ENCODE measurements around the gene DGKQ. TPM values are rescaled to one million over a fixed set of nuclear protein-coding genes. Genes with fewer than 3 reads are reported as not detected.

Gene DGKQ
- total RNA-seq, 2 donors from 2014 or later, result 8.8 to 12.0 TPM

- Mint-ChIP-seq H3K36me3 (ENCODE audit: insufficient read depth in 2 of 2) (peaks cover 7 to 14% of the 10 kb centered on the region in 2 donors), H3K4me1 (ENCODE audit: low read depth) (peaks cover 26% of the 10 kb centered on the region), H3K4me3 (no peak overlapping the region), H3K27me3 (ENCODE audit: low read depth) (no peaks in the 10 kb centered on the region), H3K27ac (no peak overlapping the region), H3K9me3 (peaks cover 2 to 6% of the 10 kb centered on the region in 2 donors)
- DNase-seq, result no peak
- no peak for ATAC-seq (replicated peaks in 1 of 2)
These were observed 60.1 kb downstream of the DGKQ start for GRCh38 chr4:913280-913618.

DNA sequence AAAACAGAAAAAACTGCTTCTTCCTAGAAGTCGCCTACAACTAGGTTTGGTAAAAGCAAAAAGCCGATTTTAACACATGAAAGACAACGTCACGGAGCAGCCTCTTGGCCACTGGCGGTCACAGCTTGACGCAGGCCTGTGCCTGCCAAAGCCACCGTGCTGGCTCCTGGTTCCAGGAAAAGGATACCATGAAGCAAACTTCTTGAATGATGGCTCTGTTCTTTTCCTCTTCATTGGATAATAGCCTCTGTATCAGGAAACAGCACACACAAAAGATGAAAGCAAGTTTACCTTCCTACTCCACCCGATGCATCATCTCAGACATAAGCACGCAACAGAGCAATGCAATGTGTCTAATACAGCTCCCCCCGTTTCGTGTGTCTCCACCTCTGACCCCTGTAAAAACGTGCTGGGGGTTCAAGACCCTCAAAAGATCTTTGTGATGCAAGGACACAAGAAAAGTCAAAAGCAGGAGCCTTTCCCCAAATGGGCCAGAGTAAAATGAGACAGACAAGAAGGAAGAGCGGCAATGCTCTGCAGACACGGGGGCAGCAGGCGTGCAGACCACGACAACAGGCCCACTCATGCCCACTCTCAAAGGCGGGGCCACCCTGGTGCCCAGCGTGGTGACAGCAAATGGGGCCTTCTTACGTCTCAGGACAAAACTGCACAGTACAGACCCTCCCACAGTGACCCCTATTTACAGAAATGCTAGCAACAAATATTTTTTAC is 60.7 kb downstream of the DGKQ start:
- ATAC-seq (replicated peaks in 1 of 2) (no peak), DNase-seq (no peak)
- Mint-ChIP-seq H3K9me3 (peaks cover 0 to 3% of the 10 kb centered on the region in 2 donors), H3K27me3 (ENCODE audit: low read depth) (no peaks in the 10 kb centered on the region), H3K27ac (no peak overlapping the region), H3K4me1 (ENCODE audit: low read depth) (peaks cover 26% of the 10 kb centered on the region), H3K4me3 (no peak overlapping the region), H3K36me3 (ENCODE audit: insufficient read depth in 2 of 2) (peaks cover 4 to 11% of the 10 kb centered on the region in 2 donors)

- H3K4me3 Mint-ChIP-seq, result no peak overlapping the region
- no peaks in the 10 kb centered on the region for H3K27me3 Mint-ChIP-seq (ENCODE audit: low read depth)
- peaks cover 21% of the 10 kb centered on the region for H3K4me1 Mint-ChIP-seq (ENCODE audit: low read depth)
- H3K9me3 Mint-ChIP-seq, result no peaks in the 10 kb centered on the region
- ATAC-seq (replicated peaks in 1 of 2) (no peak), DNase-seq (no peak)
- H3K27ac Mint-ChIP-seq, result no peak overlapping the region
- peaks cover 3 to 11% of the 10 kb centered on the region in 2 donors for H3K36me3 Mint-ChIP-seq (ENCODE audit: insufficient read depth in 2 of 2)
These were observed 61.4 kb downstream of the DGKQ start for GRCh38 chr4:911871-912490.

DNA sequence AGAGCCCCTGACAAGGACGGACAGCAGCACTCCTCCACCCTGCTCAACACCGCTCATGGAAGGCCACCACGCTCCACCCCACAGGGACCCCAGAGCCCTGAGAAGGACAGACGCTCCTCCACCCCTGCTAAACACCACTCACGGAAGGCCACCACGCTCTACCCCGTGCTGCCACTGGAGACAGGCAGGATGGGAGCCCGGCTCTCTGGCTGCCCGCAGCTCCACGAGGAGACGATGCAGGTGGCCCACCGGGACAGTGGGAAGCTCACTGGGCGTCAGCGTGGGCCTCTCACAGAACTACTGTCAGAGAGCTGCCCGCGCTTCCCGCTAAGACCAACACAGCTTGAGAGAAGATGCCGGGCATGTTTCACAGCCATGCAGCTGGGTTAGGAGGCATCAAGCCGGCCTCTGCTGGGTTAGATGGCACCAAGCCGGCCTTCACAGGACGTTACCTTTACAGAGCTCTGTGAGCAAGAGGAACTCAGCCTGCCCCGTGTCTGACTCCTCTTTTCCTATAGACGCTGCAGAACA is 62.1 kb downstream of the DGKQ start:
- H3K4me1 Mint-ChIP-seq (ENCODE audit: low read depth), result peaks cover 14% of the 10 kb centered on the region
- no peak for ATAC-seq (replicated peaks in 1 of 2)
- DNase-seq, result no peak
- H3K4me3 Mint-ChIP-seq, result no peak overlapping the region
- no peaks in the 10 kb centered on the region for H3K27me3 Mint-ChIP-seq (ENCODE audit: low read depth)
- peaks cover 4 to 15% of the 10 kb centered on the region in 2 donors for H3K36me3 Mint-ChIP-seq (ENCODE audit: insufficient read depth in 2 of 2)
- H3K27ac Mint-ChIP-seq, result no peak overlapping the region
- H3K9me3 Mint-ChIP-seq, result no peaks in the 10 kb centered on the region

DNA sequence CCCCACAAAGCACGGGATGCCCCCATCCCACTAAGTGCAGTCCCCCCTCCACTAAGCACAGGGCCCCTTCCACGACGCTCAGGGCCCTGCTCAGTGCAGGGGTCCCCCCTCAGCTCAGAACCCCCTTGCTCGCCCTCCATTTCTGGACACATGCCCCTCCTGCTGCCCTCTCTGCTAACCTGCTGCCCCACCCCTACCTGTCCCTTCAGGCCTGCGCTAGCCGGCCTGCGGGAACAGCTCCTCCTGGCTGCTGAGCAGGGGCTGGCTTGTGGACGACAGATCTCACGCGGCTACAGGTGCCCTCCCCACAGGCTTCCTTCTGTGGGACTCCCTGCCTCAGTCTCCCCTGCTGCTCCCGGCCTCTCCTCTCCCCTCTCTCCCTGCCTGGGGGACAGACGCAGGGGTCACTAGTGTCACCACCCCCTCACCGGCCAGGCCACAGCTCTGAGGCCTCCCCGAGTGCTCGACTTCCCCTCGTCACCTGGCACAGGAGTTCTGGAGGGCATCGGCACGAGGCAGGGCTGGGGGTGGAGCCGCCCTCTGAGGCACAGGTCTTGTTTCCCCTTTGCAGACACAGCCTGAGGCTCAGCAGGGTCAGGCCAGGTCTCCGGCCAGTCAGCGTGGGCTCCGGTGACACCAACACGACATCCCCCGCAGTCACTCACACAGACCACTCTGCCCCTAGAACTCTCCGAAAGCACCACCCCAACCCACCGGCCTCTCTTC is 62.8 kb downstream of the DGKQ start:
- Mint-ChIP-seq H3K9me3 (peaks cover 0 to 4% of the 10 kb centered on the region in 2 donors), H3K27me3 (ENCODE audit: low read depth) (no peaks in the 10 kb centered on the region), H3K4me3 (no peak overlapping the region), H3K27ac (no peak overlapping the region), H3K4me1 (ENCODE audit: low read depth) (peaks cover 6% of the 10 kb centered on the region), H3K36me3 (ENCODE audit: insufficient read depth in 2 of 2) (peaks cover 4 to 17% of the 10 kb centered on the region in 2 donors)
- no peak for DNase-seq
- ATAC-seq (replicated peaks in 1 of 2), result no peak

DNA sequence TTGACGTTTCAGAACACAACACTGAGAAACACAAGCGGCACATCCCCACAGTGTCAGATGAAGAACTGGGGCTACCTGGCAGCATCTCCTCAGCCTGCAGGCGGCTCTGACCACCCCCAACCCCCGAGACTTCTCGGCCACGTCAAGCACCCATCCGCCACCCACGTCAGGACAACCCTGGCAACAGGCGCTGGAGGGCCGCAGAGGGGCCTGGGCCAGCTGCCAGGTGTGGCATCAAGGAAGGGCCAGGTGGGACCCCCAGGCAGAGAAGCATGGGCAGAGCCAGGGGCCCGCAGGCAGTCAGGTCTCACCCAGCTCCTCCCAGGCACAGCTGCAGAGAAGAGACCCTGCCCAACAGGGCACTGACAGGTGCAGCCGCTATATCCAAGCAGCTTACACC is 63.5 kb downstream of the DGKQ start:
- Mint-ChIP-seq H3K36me3 (ENCODE audit: insufficient read depth in 2 of 2) (peaks cover 5 to 19% of the 10 kb centered on the region in 2 donors), H3K9me3 (peaks cover 0 to 4% of the 10 kb centered on the region in 2 donors), H3K4me1 (ENCODE audit: low read depth) (no peaks in the 10 kb centered on the region), H3K27me3 (ENCODE audit: low read depth) (no peaks in the 10 kb centered on the region), H3K4me3 (no peak overlapping the region), H3K27ac (no peak overlapping the region)
- DNase-seq (no peak), ATAC-seq (replicated peaks in 1 of 2) (no peak)

DNA sequence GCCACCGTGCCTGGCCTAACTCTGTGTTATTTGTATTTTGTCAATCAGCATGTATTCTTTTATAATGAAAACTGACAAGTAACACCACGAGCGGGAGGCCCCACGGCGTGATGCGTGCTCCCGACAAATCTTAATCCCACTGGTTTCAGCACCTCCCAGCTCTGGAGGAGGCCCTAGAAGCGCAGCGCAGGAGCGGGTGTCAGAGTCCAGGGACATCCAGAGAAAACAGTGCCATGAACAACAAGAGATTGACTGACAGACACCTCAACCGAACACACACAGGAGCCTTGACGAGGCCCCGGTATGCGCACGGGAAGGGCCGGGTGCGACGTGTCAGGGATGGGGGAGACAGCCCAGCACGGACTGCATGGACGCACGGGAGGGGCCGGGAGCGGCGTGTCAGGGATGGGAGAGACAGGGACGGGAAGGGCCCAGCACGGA is 64.2 kb downstream of the DGKQ start:
- Mint-ChIP-seq H3K36me3 (ENCODE audit: insufficient read depth in 2 of 2) (peaks cover 6 to 19% of the 10 kb centered on the region in 2 donors), H3K27ac (no peak overlapping the region), H3K27me3 (ENCODE audit: low read depth) (no peaks in the 10 kb centered on the region), H3K4me3 (no peak overlapping the region), H3K4me1 (ENCODE audit: low read depth) (no peaks in the 10 kb centered on the region), H3K9me3 (peaks cover 0 to 4% of the 10 kb centered on the region in 2 donors)
- no peak for DNase-seq
- no peak for ATAC-seq (replicated peaks in 1 of 2)

Other genes starting within 250 kb of the DGKQ start
- gene CPLX1, start 147.4 kb downstream of the DGKQ start, total RNA-seq, result 1 to 10 TPM; 1.3 to 1.9 TPM
- 100 to 1,000 TPM; 136 to 140 TPM for gene GAK, start 41.3 kb downstream of the DGKQ start, total RNA-seq
- 10 to 100 TPM; 21.0 to 22.0 TPM for gene TMEM175, start 41.1 kb downstream of the DGKQ start, total RNA-seq
- gene IDUA, start 13.5 kb upstream of the DGKQ start, total RNA-seq, result 10 to 100 TPM; 11.8 to 13.9 TPM
- gene SLC26A1, start 19.8 kb upstream of the DGKQ start, total RNA-seq, result not detected
- 10 to 100 TPM; 15.9 to 18.6 TPM for gene FGFRL1, start 38.1 kb upstream of the DGKQ start, total RNA-seq
- gene RNF212, start 140.0 kb upstream of the DGKQ start, total RNA-seq, result 1 to 10 TPM; 2.3 to 3.9 TPM
- gene SPON2, start 199.0 kb upstream of the DGKQ start, total RNA-seq, result 1 to 10 TPM; 7.0 to 8.2 TPM